Adrenal gland (tissue), 5 donors: Measurements from ENCODE around the gene TMBIM4.

Experiments used
- CTCF ChIP-seq, 6 experiments: fragments of 450-650 bp in 4 of 6; fragments of 200-600 bp in 2 of 6; sonication (generic) in 1 of 6; IDR thresholded peaks; 1 replicate in 5 of 6; 2 replicates in 1 of 6; pipeline versions ENCODE4 v1.5.1 to v1.8.0; 2016 to 2021; ENCODE audit warnings: antibody characterized with exemption in 6 of 6, mild to moderate bottlenecking in 2 of 6, moderate library complexity in 1 of 6
- POLR2A ChIP-seq, 2 donors: fragments of 450-650 bp; IDR thresholded peaks; one replicate each; pipeline ENCODE4 v1.6.1; 2017; ENCODE audit warnings: antibody characterized with exemption in 2 of 2, mild to moderate bottlenecking in 2 of 2, moderate library complexity in 1 of 2
- donor health status: DM: no; HTN: no; CAD: no.

GRCh38 chr12:66210840-66211239 is 41.0 kb upstream of the TMBIM4 start:
- no peak for TF ChIP-seq CTCF (IDR thresholded peaks at IDR 0.05)
- TF ChIP-seq POLR2A (IDR thresholded peaks at IDR 0.05): no peak
